Astrocyte (in vitro differentiated cells and primary cell): Measurements from ENCODE around the gene COX8C.

Experiments used
- EZH2 ChIP-seq: IDR thresholded peaks from 2 replicates; pipeline ENCODE4 v1.6.1; 2012; ENCODE audit warnings: mild to moderate bottlenecking, low read length, inconsistent platforms; ENCODE audit not compliant: insufficient read depth
- TF ChIP-seq, protein P1 (sequence below): IDR thresholded peaks from 2 replicates; pipeline ENCODE4 v1.5.1; 2011; ENCODE audit warnings: low read depth, mild to moderate bottlenecking, inconsistent platforms, low read length, moderate library complexity; ENCODE audit not compliant: insufficient read depth

GRCh38 chr14:93381644-93382043, 34.7 kb downstream of the COX8C start:
- TF ChIP-seq, protein P1, sequence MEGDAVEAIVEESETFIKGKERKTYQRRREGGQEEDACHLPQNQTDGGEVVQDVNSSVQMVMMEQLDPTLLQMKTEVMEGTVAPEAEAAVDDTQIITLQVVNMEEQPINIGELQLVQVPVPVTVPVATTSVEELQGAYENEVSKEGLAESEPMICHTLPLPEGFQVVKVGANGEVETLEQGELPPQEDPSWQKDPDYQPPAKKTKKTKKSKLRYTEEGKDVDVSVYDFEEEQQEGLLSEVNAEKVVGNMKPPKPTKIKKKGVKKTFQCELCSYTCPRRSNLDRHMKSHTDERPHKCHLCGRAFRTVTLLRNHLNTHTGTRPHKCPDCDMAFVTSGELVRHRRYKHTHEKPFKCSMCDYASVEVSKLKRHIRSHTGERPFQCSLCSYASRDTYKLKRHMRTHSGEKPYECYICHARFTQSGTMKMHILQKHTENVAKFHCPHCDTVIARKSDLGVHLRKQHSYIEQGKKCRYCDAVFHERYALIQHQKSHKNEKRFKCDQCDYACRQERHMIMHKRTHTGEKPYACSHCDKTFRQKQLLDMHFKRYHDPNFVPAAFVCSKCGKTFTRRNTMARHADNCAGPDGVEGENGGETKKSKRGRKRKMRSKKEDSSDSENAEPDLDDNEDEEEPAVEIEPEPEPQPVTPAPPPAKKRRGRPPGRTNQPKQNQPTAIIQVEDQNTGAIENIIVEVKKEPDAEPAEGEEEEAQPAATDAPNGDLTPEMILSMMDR, result no peak
- TF ChIP-seq EZH2, result no peak
